Stomach (tissue), 4 donors: ENCODE measurements around the gene NKAP.

Source experiments
- EP300 ChIP-seq: sonication (generic); formaldehyde crosslinking; IDR thresholded peaks from one replicate; pipeline ENCODE4 v1.6.1; 2017; ENCODE audit warnings: antibody characterized with exemption
- POLR2A ChIP-seq, 4 donors: fragments of 450-650 bp; IDR thresholded peaks; one replicate each; pipeline ENCODE4 v1.6.1; 2016; ENCODE audit warnings: antibody characterized with exemption in 4 of 4, control low read depth in 2 of 4, mild to moderate bottlenecking in 1 of 4, moderate library complexity in 1 of 4
- POLR2AphosphoS5 ChIP-seq, 3 donors: sonication (generic); formaldehyde crosslinking; IDR thresholded peaks; one replicate each; pipeline ENCODE4 v1.6.1; 2016; ENCODE audit warnings: antibody characterized with exemption in 3 of 3
- TF ChIP-seq, protein P1 (sequence below), 7 experiments: fragments of 450-650 bp in 4 of 7; fragments of 200-600 bp in 3 of 7; sonication (generic) in 3 of 7; IDR thresholded peaks; one replicate each; pipeline ENCODE4 v1.5.1; 2016 to 2019; ENCODE audit warnings: antibody characterized with exemption in 7 of 7, control low read depth in 2 of 7, mild to moderate bottlenecking in 1 of 7

DNA sequence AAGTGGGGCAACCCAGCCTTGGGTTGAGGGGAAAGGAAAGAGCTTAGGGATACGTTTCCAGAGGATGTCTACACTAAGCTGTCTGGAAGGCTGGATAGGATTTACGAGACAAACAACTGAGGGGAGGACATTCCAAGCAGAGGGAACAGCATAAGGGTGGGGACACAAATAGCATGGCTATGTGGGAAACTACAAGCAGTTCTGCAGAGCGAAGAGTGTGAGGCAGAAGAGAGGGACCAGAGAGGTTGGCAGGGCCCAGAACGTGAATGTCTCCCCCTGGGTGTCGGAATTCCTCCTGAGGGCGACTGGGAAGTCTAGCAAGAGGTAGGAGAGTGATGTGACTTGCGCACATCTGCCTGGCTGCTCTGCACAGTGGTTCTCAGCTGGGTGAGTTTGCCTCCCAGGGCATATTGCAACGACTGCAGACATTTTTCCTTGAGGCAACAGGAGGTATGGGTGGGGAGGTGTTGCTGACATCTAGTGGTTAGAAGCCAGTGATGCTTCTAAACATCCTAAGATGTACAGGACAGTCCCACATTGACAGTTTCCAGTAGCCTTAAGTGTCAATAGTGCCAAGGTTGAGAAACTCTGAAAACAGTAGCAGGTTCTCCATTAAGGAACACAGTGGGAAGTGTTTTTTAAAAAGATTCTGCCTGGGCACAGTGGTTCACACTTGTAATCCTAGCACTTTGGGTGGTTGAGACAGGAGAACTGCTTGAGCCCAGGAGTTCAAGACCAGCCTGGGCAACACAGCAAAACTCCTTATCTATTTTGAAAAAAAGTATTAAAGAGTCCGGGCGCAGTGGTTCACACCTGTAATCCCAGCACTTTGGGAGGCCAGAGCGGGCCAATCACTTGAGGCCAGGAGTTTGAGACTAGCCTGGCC is 62.8 kb downstream of the NKAP start:
- TF ChIP-seq POLR2AphosphoS5 (IDR thresholded peaks at IDR 0.05): peak in 1 of 3 donors; percentile 8
- TF ChIP-seq, protein P1, sequence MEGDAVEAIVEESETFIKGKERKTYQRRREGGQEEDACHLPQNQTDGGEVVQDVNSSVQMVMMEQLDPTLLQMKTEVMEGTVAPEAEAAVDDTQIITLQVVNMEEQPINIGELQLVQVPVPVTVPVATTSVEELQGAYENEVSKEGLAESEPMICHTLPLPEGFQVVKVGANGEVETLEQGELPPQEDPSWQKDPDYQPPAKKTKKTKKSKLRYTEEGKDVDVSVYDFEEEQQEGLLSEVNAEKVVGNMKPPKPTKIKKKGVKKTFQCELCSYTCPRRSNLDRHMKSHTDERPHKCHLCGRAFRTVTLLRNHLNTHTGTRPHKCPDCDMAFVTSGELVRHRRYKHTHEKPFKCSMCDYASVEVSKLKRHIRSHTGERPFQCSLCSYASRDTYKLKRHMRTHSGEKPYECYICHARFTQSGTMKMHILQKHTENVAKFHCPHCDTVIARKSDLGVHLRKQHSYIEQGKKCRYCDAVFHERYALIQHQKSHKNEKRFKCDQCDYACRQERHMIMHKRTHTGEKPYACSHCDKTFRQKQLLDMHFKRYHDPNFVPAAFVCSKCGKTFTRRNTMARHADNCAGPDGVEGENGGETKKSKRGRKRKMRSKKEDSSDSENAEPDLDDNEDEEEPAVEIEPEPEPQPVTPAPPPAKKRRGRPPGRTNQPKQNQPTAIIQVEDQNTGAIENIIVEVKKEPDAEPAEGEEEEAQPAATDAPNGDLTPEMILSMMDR (IDR thresholded peaks at IDR 0.05): peak in 5 of 7 experiments; percentile 17 to 39 (median 35)
- no peak for TF ChIP-seq POLR2A (IDR thresholded peaks at IDR 0.05)
- TF ChIP-seq EP300: no peak
